ENCODE data around the gene LGALS9B. TPM values are rescaled to one million over a fixed set of nuclear protein-coding genes. Genes with fewer than 3 reads are reported as not detected.
"Not testable (repeated sequence)": the region's sequence is repeated elsewhere in the genome, so short reads cannot be mapped to it uniquely, and the experiment has no call there.

LGALS9B gene
- total and polyA plus RNA-seq, 2 of the 4 experiments (the other 2 are of a cell fraction): not detected

- H3K14ac ChIP-seq (replicated peaks; ENCODE audit: low read depth, low read length); H2BK15ac ChIP-seq (ENCODE audit: low read depth, low read length); H2BK20ac ChIP-seq (ENCODE audit: low read depth, low read length); H2AK9ac ChIP-seq (replicated peaks; ENCODE audit: low read depth, low read length, poor library complexity); H3K9me1 ChIP-seq (ENCODE audit: insufficient read depth, low read length); H3K79me1 ChIP-seq (ENCODE audit: low read depth in 1 of 2, low read length in 2 of 2); H4K91ac ChIP-seq (ENCODE audit: insufficient read depth, low read depth, low read length); H3K27ac ChIP-seq (ENCODE audit: insufficient read depth, low read length); CTCF ChIA-PET; H4K20me1 ChIP-seq (ENCODE audit: insufficient read depth, low read length); dilution Hi-C loops (cut with HindIII; ENCODE audit: low sequenced_read_pairs, unreplicated experiment); H2AFZ ChIP-seq (replicated peaks; ENCODE audit: low read length, poor library complexity); H3K27me3 ChIP-seq (ENCODE audit: control insufficient read depth, insufficient read depth, low read length); H2BK120ac ChIP-seq (ENCODE audit: low read depth, low read length); H2AK5ac ChIP-seq (ENCODE audit: low read depth, low read length); H3K18ac ChIP-seq (ENCODE audit: low read depth, low read length); H3K36me3 ChIP-seq (ENCODE audit: control insufficient read depth, insufficient read depth, low read length); H3K9ac ChIP-seq (ENCODE audit: low read depth, low read length); intact Hi-C loops (cut with micrococcal nuclease); DNase-seq; ATAC-seq (ENCODE audit: low read depth); H3K4me1 ChIP-seq (ENCODE audit: control insufficient read depth, insufficient read depth, low read length); H3K56ac ChIP-seq (ENCODE audit: extremely low read depth, insufficient read depth, low read length); in situ Hi-C loops (cut with MboI; ENCODE audit: low sequenced_read_pairs); BruUV-seq (replicated peaks); H3K4ac ChIP-seq (ENCODE audit: low read depth, low read length); H3K4me3 ChIP-seq (ENCODE audit: insufficient read depth, low read depth, low read length); H4K5ac ChIP-seq (ENCODE audit: low read depth, low read length); POLR2A ChIA-PET (ENCODE audit: unreplicated experiment); H3K4me2 ChIP-seq (ENCODE audit: low read depth, low read length); H4K8ac ChIP-seq (ENCODE audit: low read depth in 2 of 2, low read length in 2 of 2); H3K9me3 ChIP-seq (ENCODE audit: control insufficient read depth, insufficient read depth, low read length); H3K23ac ChIP-seq (ENCODE audit: low read depth, low read length); H2BK5ac ChIP-seq (ENCODE audit: low read depth, low read length, poor library complexity, severe bottlenecking): not testable (repeated sequence)
- WGBS, 2 experiments (ENCODE audit: extremely low coverage in 2 of 2, insufficient read length in 1 of 2): no CpG with 5 or more reads among the region's 9 CpGs
These were observed 2.4 kb downstream of the LGALS9B start for GRCh38 chr17:20464854-20465414.

- BruUV-seq (replicated peaks); H2BK5ac ChIP-seq (ENCODE audit: low read depth, low read length, poor library complexity, severe bottlenecking); H3K27ac ChIP-seq (ENCODE audit: insufficient read depth, low read length); intact Hi-C loops (cut with micrococcal nuclease); H3K27me3 ChIP-seq (ENCODE audit: control insufficient read depth, insufficient read depth, low read length); H3K9me3 ChIP-seq (ENCODE audit: control insufficient read depth, insufficient read depth, low read length); ATAC-seq (ENCODE audit: low read depth); H3K9ac ChIP-seq (ENCODE audit: low read depth, low read length); H3K4ac ChIP-seq (ENCODE audit: low read depth, low read length); H3K56ac ChIP-seq (ENCODE audit: extremely low read depth, insufficient read depth, low read length); POLR2A ChIA-PET (ENCODE audit: unreplicated experiment); H3K79me1 ChIP-seq (ENCODE audit: low read depth in 1 of 2, low read length in 2 of 2); H2AK9ac ChIP-seq (replicated peaks; ENCODE audit: low read depth, low read length, poor library complexity); dilution Hi-C loops (cut with HindIII; ENCODE audit: low sequenced_read_pairs, unreplicated experiment); H3K36me3 ChIP-seq (ENCODE audit: control insufficient read depth, insufficient read depth, low read length); H3K23ac ChIP-seq (ENCODE audit: low read depth, low read length); H4K8ac ChIP-seq (ENCODE audit: low read depth in 2 of 2, low read length in 2 of 2); H3K4me2 ChIP-seq (ENCODE audit: low read depth, low read length); H4K5ac ChIP-seq (ENCODE audit: low read depth, low read length); H4K20me1 ChIP-seq (ENCODE audit: insufficient read depth, low read length); CTCF ChIA-PET; H2AK5ac ChIP-seq (ENCODE audit: low read depth, low read length); H2BK20ac ChIP-seq (ENCODE audit: low read depth, low read length); H2BK15ac ChIP-seq (ENCODE audit: low read depth, low read length); H2BK120ac ChIP-seq (ENCODE audit: low read depth, low read length); in situ Hi-C loops (cut with MboI; ENCODE audit: low sequenced_read_pairs); H3K4me3 ChIP-seq (ENCODE audit: insufficient read depth, low read depth, low read length); H4K91ac ChIP-seq (ENCODE audit: insufficient read depth, low read depth, low read length); H3K18ac ChIP-seq (ENCODE audit: low read depth, low read length); H3K14ac ChIP-seq (replicated peaks; ENCODE audit: low read depth, low read length); DNase-seq; H2AFZ ChIP-seq (replicated peaks; ENCODE audit: low read length, poor library complexity); H3K4me1 ChIP-seq (ENCODE audit: control insufficient read depth, insufficient read depth, low read length); H3K9me1 ChIP-seq (ENCODE audit: insufficient read depth, low read length): not testable (repeated sequence)
- WGBS, 2 experiments (ENCODE audit: extremely low coverage in 2 of 2, insufficient read length in 1 of 2): no CpG with 5 or more reads among the region's 3 CpGs
These were observed 5.2 kb downstream of the LGALS9B start for GRCh38 chr17:20462158-20462557.

Data from IMR-90 (cell line).